Bronchial epithelial cell (primary cell): Measurements from ENCODE around the gene RBM42. TPM values are rescaled to one million over a fixed set of nuclear protein-coding genes. Genes with fewer than 3 reads are reported as not detected.
A peak's percentile ranks its signal among the peaks of the same experiment; 100 is the strongest.

ENCODE experiments used
- DNase-seq: peaks from one replicate; pipeline ENCODE4 v3.0.0-alpha.2; 2010; ENCODE audit warnings: low read depth
- FAIRE-seq: peaks from 2 replicates; lab custom pipeline; 2011; peaks lifted over from hg19 to GRCh38; lab: Jason Lieb, UNC
- H3K27me3 ChIP-seq: 2 replicates; pipeline ENCODE4 v1.5.1; 2011; ENCODE audit warnings: low read length; ENCODE audit not compliant: control insufficient read depth, insufficient read depth
- H3K36me3 ChIP-seq: 2 replicates; pipeline ENCODE4 v1.5.1; 2011; ENCODE audit warnings: low read length; ENCODE audit not compliant: control insufficient read depth, insufficient read depth
- H3K4me3 ChIP-seq: 2 replicates; pipeline ENCODE4 v1.5.1; 2011; ENCODE audit warnings: mild to moderate bottlenecking, low read depth, low read length, control low read depth
- CTCF ChIP-seq: IDR thresholded peaks from 2 replicates; pipeline ENCODE4 v1.5.1; 2011; ENCODE audit warnings: mild to moderate bottlenecking, moderate library complexity, low read length, control low read depth, inconsistent platforms; ENCODE audit not compliant: insufficient read depth, severe bottlenecking
- total RNA-seq: library from RNA; depleted of rRNA; stranded (reverse); fragments of >200 nt; gene quantifications from 2 replicates; pipeline ENCODE4 v1.2.1, GENCODE V29; 2014

Gene RBM42
- total RNA-seq, 1 donor from 2014 or later, result 33.4 TPM

- H3K4me3 ChIP-seq, result no peak overlapping the region
- no peak for TF ChIP-seq CTCF
- no peak for DNase-seq
- H3K27me3 ChIP-seq, result no peaks in the 10 kb centered on the region
- H3K36me3 ChIP-seq, result no peaks in the 10 kb centered on the region
- FAIRE-seq, result no peak
Measured at GRCh38 chr19:35669974-35670373, 41.1 kb downstream of the RBM42 start.

- Histone ChIP-seq H3K27me3 (peaks cover 1% of the 10 kb centered on the region), H3K36me3 (no peaks in the 10 kb centered on the region), H3K4me3 (no peak overlapping the region)
- TF ChIP-seq CTCF, result no peak
- FAIRE-seq, result no peak
- no peak for DNase-seq
Measured at GRCh38 chr19:35670686-35671085, 41.9 kb downstream of the RBM42 start.

- no peaks in the 10 kb centered on the region for H3K36me3 ChIP-seq
- peaks cover 2% of the 10 kb centered on the region for H3K27me3 ChIP-seq
- FAIRE-seq, result no peak
- DNase-seq, result peak; percentile 7
- no peak overlapping the region for H3K4me3 ChIP-seq
- no peak for TF ChIP-seq CTCF
Measured at GRCh38 chr19:35671818-35672217, 43.0 kb downstream of the RBM42 start.

GRCh38 chr19:35673121-35673804 lies 44.4 kb downstream of the RBM42 start:
- H3K27me3 ChIP-seq, result peaks cover 2% of the 10 kb centered on the region
- no peaks in the 10 kb centered on the region for H3K36me3 ChIP-seq
- TF ChIP-seq CTCF, result no peak
- H3K4me3 ChIP-seq, result peak overlapping the region; percentile 12
- DNase-seq, result peak; percentile 60
- no peak for FAIRE-seq

GRCh38 chr19:35675589-35676140 lies 46.8 kb downstream of the RBM42 start:
- FAIRE-seq (no peak), DNase-seq (no peak)
- no peak for TF ChIP-seq CTCF
- no peaks in the 10 kb centered on the region for H3K36me3 ChIP-seq
- peaks cover 2% of the 10 kb centered on the region for H3K27me3 ChIP-seq
- no peak overlapping the region for H3K4me3 ChIP-seq

Other genes starting within 250 kb of the RBM42 start
- gene FFAR2, start 180.8 kb upstream of the RBM42 start, total RNA-seq, result not detected in 2 replicates
- 1.4 TPM in 1 of 2 replicates, not detected in the other for gene KRTDAP, start 138.6 kb upstream of the RBM42 start, total RNA-seq
- 97.4 and 269 TPM in 2 replicates for gene DMKN, start 115.4 kb upstream of the RBM42 start, total RNA-seq
- gene SBSN, start 100.7 kb upstream of the RBM42 start, total RNA-seq, result 9.5 and 107 TPM in 2 replicates
- gene GAPDHS, start 95.6 kb upstream of the RBM42 start, total RNA-seq, result not detected in 2 replicates
- 136 and 163 TPM in 2 replicates for gene TMEM147, start 83.4 kb upstream of the RBM42 start, total RNA-seq
- not detected in 2 replicates for gene ATP4A, start 65.4 kb upstream of the RBM42 start, total RNA-seq
- gene PMIS2, start 42.9 kb upstream of the RBM42 start, total RNA-seq, result not detected in 2 replicates
- gene HAUS5, start 16.3 kb upstream of the RBM42 start, total RNA-seq, result 3.9 and 4.2 TPM in 2 replicates
- under 0.01 and 0.38 TPM in 2 replicates for gene ETV2, start 12.7 kb downstream of the RBM42 start, total RNA-seq
- gene COX6B1, start 19.3 kb downstream of the RBM42 start, total RNA-seq, result 217 and 224 TPM in 2 replicates
- 0.38 TPM in 1 of 2 replicates, not detected in the other for gene UPK1A, start 37.5 kb downstream of the RBM42 start, total RNA-seq
- gene ZBTB32, start 75.5 kb downstream of the RBM42 start, total RNA-seq, result not detected in 2 replicates
- 3.4 and 7.0 TPM in 2 replicates for gene KMT2B, start 89.0 kb downstream of the RBM42 start, total RNA-seq
- 0.13 and 0.26 TPM in 2 replicates for gene IGFLR1, start 113.4 kb downstream of the RBM42 start, total RNA-seq
- 14.7 and 17.5 TPM in 2 replicates for gene U2AF1L4, start 116.4 kb downstream of the RBM42 start, total RNA-seq
- gene PSENEN, start 116.6 kb downstream of the RBM42 start, total RNA-seq, result 7.9 and 21.5 TPM in 2 replicates
- gene LIN37, start 119.5 kb downstream of the RBM42 start, total RNA-seq, result 5.3 and 7.0 TPM in 2 replicates
- gene HSPB6, start 128.0 kb downstream of the RBM42 start, total RNA-seq, result 0.13 and 1.3 TPM in 2 replicates
- gene PROSER3, start 129.1 kb downstream of the RBM42 start, total RNA-seq, result 1.3 and 2.6 TPM in 2 replicates
- gene ARHGAP33, start 146.5 kb downstream of the RBM42 start, total RNA-seq, result under 0.01 TPM in 1 of 2 replicates, not detected in the other
- gene PRODH2, start 183.8 kb downstream of the RBM42 start, total RNA-seq, result not detected in 2 replicates
- not detected in 2 replicates for gene NPHS1, start 223.5 kb downstream of the RBM42 start, total RNA-seq
- not detected in 2 replicates for gene KIRREL2, start 227.9 kb downstream of the RBM42 start, total RNA-seq
- 0.26 and 0.51 TPM in 2 replicates for gene APLP1, start 239.5 kb downstream of the RBM42 start, total RNA-seq